HG03064 (cell line): ENCODE results near the gene GBE1.
"Not testable (repeated sequence)": the region's sequence is repeated elsewhere in the genome, so short reads cannot be mapped to it uniquely, and the experiment has no call there.

Experiments
- ATAC-seq: cut with Tn5 transposase; IDR thresholded peaks from one replicate; pipeline ENCODE4 v1.9.1; 2021; ENCODE audit warnings: low read depth; ENCODE audit not compliant: unreplicated experiment

GBE1 gene

DNA sequence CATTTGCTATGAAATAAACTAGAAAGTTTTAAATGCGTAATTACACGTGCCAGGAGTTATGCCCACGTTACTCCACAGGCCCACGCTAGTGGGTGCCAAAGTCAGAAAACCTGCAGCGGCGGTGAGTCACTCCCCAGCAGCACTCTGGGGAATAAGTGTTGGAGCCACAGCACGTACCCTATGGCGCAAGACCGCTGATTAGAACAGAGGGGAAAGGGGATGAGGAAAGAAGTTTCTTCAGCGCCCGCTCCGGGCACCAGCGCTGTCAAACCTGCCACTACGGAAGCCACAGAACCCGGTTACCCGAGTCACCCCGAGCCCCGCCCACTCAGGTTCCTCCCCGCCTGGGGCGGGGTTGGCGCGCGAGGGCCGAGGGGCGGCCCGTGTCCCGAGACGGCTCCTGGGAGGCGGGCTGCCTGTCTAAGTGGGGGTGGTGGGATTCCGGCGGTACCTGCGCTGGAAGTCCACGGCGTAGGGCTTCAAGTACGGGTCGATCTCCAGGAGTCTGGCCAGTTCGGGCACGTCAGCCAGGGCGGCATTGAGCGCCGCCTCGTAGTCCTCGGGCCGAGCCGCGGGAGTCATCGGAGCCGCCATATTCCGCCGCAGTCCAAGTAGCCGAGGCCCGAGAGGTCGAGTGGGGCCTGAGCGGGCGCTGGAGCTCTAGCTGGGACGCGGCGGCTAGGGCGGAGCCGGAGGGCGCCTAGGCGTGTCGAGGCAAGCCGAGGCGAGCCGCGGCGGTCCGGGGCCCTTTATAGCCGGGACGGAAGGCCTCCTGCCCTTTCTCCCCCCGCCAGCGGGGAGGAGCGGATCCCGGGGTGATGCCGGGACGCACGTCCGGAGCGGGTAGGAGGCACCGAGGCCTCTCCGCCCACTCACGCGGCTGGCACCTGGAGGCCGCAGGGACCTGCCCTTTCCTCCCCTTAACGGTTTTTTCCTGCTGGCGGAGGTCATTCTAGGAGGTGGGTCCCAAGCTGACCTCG is at the start of gene GBE1:
GBE1 (minus strand) TSS at position 722 of the 980 bp plus-strand sequence; CDS start at position 594, 128 bp downstream.
- ATAC-seq, result peak; percentile 88

DNA sequence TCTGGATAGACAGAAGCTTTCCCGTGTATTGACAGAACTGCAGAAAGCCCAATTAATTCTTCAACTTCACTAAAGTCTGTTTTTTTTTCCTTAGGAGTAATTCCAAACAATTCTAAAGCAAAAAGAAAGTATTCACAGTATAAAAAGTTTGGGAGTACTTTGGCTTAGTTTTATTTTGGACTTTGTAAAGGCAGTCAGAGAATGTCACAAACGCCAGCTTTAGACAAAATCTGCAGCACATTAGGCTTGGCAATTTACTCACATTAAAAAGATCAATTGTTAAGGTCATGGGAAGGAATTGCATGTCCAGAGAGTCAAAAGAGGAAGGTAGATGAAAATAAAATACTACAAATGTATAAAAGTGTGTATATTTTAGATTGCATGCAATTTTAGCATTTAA is 47.5 kb upstream of the GBE1 start:
- no peak for ATAC-seq

DNA sequence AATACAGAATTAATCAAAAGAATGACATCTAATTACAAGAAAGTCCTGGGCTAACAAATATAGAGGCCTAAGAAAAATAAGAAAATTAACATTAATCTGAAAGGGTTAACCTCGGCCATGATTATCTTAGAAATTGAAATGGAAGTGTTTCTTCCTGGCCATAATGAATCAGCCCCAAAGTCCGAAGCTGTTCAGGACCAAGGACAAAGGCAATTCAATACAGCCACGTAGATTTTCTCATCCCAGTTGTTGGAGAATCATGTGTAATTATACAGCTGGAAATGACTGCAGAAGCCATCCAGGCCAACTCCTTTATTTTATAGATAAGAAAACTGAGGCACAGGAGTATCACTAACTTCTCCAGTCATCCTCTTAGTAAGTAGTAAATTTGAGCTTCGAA is 38.0 kb upstream of the GBE1 start:
- ATAC-seq, result no peak

DNA sequence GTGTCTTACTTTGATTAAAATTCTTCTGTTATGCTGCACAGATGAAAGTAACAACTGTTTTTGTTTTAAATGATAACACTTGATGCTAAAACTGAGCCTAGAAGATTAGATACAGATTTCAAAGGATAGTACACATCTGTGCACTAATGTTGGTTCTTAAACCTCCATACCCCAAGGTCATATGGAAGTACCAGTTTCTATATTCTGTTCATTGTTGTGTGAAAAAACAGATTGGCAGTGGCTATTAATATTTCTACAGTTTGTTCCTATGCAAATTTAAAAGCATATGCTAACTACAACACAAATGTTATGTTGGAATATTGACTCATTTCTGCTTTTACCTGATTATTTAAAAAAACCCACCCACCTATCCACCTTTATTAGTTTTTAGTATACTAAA is 32.0 kb upstream of the GBE1 start:
- no peak for ATAC-seq

DNA sequence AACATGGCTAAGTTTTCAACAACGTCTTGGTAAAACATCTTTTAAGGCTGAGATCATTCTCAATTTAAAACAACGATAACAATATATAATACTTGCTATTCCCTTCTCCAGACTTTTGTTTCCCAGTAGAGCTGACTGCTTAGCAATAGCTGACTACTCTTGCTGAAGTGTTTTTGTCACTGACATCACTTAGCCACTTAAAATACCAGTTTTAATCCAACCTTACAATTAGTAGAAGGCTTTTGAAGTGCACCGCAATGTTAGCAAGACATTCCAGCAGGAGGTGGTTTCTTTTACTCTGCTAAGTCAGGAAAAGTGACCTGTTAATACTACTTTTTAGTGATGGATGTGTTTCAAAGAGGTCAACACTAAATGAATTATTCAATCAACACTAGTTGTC is 28.7 kb upstream of the GBE1 start:
- ATAC-seq, result no peak

DNA sequence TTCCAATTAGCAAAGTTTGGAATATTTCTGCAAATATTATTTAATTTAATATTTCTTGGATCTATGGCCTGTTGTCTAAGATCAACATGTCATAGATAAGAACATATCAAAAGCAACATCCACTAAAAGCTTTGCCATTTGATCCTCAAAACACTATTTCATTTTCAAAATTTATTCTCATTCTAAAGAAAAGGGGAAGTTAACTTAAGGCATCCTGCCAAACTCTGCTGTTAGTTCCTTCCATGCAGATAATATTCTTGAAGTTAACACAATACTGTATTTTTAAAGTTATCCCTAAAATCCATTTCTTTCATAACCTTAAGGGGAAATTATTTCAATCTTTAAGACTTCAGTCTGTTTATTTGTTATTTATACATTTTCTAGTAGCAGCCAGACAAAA is 28.2 kb upstream of the GBE1 start:
- no peak for ATAC-seq

DNA sequence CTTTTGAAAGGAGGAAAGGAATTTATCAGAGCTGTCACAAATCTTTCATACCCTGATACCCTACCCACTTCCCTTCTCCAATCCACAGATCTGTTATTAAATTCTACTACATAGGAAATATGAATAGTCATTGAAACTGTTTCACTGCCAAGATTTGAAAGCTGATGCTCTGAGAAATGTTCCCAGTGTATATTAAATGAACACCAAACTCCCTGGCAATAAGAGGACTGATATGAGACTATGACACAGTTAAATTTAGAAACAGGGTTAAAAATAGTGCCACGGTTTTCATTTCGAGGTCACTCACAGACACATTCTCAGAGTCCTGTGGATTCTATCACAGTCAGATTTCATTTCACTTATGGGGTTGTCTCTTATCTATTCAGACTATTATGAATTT is 27.2 kb upstream of the GBE1 start:
- ATAC-seq, result peak; percentile 76

DNA sequence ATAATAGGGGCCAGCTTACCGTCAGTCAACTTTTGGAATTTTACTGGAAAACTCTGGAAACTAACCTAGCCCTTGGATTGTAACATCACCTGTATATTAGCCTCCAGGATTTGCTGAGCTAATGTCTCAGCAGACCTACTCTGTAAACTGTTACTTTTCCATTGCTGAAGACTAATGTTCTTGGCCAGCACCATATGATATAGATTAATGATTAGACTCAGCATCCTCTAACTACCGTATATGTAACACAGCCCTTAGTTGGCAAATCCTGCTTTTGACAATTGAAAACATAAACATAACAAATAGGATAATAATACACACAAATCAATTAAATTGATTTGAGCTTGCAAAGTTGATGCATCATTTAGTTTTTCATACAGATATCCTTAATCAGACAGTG is 26.6 kb upstream of the GBE1 start:
- no peak for ATAC-seq

DNA sequence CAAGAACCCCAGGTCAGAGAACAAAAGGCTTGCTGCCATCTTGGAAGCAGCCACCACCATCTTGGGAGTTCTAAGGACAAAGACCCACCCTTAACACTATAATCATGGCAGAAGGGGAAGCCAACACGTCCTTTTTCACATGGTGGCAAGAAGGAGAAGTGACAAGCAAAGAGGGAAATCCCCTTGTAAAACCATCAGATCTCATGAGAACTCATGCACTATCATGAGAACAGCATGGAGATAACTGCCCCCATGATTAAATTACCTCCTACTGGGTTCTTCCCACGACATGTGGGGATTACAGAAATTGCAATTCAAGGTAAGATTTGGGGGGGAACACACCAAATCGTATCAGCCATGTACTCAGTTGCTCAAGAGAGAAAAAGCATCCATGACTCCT is 21.1 kb upstream of the GBE1 start:
- ATAC-seq, result no peak

DNA sequence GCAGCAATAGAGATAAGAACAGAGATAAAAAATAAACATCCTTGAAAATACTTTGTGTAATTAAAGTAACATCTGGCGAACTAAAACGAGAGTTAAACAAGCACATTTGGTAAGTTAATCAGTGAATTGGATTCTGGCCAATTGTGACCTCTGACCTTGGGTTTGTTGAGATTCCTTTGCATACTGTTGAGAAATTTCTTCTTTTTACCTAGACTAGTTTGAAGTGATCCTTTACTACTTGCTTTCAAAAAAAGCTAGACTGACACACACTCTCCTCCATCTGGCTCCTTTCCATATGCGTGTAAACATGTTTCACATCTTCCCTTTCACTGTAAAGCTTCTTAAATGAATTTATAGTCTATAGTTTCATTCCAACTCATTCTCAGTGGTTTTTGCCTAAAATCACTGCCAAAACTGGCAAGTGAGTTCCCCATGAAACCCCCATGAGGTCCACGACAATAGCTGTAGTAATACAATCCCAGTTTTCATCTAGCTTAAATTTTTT is 17.3 kb upstream of the GBE1 start:
- ATAC-seq, result no peak

DNA sequence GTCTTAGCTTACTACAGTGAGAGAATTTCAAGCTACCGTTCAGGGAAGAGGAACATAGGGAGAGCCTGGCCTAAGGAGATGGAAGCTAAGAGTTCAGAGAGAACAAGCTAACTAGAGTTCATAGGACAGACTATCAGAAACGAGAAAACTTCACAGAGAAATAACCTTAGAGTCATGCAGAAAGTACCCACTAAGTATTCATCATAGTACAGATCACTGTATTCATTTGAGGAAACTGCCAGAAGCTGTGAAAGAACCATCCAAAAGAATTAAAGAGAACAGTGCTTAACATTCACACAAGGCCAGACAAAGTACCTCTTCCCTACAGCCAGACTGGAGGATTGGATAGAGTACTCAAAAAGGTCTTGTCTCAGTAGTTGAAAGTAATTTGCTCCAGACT is 15.2 kb upstream of the GBE1 start:
- ATAC-seq, result no peak

DNA sequence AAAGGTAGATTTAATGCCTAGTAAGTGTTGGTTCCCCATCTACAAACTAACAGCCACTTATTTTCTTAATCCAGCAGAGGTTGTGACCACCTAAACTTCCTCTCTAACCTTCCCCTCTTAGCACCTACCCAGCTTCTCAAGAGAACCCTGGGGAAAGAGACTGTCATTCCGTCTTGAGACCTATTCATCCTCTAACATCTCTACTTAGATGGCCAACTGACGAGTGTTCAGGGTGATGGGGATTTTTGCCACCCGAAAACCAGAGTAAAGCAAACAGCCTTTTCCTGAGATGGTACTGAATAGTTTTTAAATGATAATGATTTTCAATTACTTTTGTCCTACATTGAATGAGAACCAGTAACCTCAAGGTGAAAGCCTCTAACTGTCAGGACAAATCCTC is 9.3 kb upstream of the GBE1 start:
- no peak for ATAC-seq

DNA sequence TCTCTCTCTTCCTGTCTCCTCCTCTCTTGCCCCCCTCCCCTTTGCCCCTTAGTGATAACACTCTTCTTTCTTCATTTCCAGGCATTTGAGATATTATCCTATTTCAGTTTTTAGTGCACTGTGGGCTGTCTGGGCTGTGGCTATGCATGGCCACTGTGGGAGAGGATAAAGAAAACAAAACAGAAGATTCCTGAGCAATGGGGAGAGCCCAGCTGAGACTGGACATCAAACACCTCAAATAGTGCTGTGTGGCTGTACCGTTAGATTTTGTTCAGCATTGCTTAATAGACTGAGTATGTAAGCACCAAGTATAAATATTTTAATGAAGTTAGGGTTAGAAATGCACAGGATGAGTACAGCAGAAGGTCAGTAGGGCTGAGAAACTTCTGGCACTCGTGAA is 7.9 kb upstream of the GBE1 start:
- ATAC-seq, result no peak

DNA sequence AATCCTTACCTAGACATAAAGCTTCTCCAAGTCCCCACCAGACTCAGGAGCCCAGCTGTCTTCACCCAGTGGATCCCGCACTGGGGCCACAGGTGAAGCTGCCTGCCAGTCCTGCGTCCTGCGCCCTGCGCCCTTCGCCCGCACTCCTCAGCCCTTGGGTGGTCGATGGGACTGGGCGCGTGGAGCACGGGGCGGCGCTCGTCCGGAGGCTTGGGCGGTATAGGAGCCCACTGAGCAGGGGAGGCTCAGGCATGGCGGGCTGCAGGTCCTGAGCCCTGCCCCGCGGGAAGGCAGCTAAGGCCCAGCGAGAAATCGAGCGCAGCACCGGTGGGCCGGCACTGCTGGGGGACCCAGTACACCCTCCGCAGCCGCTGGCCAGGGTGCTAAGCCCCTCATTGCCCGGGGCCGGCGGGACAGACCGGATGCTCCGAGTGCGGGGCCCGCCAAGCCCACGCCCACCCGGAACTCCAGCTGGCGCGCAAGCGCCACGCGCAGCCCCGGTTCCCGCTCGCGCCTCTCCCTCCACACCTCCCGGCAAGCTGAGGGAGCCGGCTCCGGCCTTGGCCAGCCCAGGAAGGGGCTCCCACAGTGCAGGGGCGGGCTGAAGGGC is 5.9 kb upstream of the GBE1 start:
- ATAC-seq, result not testable (repeated sequence)

DNA sequence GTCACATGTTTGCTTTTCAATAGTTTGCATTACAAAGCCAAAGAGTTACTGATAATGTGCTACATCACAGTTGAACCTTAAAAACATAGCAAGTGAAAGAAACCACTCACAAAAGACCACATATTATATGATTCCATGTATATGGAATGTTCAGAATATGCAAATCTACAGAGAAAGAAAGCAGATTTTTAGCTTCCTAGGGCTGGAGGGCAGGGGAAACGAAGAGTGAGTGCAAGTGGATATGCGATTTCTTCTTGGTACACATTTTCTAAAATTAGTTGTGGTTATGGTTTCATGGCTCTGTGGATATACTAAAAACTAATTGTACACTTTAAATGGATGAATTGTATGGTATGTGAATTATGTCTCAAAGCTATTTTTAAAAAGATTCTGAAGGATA is 4.0 kb upstream of the GBE1 start:
- no peak for ATAC-seq

DNA sequence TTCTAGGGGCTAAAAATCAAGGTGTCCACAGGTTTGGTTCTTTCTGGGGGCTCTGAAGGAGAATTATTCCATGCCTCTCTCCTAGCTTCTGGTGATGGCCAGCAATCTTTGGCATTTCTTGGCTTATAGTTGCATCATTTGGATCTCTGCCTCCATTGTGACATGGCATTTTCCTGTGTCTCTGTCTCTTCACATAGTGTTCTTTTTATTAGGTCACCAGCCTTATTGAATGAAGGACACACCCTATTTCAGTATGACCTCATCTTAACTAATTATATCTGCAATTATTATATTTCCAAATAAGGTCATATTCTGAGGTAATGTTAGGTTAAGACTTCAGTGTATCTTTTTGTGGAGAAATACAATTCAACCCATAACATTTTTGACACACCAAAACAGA is 3.2 kb upstream of the GBE1 start:
- no peak for ATAC-seq

DNA sequence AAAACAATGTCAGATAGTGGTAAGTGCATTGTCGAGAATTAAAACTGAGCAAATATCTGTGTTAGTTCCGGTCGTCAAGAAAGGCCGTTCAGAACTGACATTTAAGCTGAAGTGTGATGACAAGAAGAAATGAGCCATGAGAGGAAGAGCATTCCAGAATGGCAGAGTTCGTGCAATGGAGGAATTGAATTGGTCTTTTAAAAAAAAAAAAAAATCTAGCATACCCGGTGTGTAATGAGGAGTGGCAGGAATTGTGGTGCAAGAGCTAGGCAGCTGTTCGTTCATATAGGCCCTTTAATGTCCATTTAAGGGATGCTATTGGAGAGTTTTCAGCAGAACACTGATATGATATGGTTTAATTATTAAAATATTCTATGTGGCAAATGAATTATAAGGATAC is 2.6 kb upstream of the GBE1 start:
- no peak for ATAC-seq

DNA sequence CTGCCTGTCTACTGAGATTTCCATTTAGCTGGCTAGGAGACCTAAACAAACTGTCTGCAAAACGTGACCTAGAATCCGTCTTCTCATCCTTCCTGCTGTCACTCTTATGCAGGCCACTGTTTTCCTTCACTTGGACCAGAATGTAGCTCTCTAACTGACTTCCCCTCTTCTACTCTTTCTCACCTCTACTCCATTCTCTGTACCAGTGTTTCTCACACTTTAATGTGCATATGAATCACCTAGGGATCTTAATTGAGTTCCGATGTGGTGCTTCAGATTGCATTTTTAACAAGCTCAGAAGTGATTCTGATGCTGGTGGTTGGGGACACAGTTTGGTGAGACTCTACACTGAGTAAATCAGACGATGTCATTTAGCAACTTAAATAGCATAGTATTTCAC is 1.6 kb upstream of the GBE1 start:
- ATAC-seq, result no peak

DNA sequence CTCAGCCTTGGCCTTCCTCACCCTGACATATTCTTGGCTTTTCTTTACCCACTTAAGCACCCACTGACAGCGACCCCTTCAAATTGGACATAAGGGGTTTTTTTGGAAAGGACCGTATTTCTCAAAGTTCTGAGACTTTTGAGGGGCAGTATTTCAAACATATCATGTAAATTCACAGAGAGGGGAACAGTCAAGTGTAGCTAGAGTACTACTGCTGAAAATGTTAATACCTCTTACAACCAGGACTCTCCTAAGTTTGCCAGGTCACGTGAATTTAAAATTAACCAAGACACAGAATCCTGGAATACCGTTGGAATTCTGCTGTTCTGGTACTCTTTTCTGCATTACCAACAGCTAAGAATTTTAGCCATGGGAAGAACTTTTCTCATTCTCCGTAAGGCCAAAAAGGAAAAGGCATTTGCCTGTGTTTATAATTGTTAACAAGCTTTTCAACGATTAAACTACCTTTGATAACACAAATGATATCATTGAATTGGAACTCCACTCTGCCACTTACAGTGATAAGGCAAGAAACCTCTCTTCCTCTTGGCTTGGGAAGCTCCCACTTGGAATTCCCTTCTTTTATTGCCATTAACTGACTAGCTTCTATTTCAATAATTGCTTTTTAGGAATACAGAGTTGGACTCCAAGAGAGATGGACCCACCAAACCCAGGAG is 597 bp upstream of the GBE1 start:
- no peak for ATAC-seq

DNA sequence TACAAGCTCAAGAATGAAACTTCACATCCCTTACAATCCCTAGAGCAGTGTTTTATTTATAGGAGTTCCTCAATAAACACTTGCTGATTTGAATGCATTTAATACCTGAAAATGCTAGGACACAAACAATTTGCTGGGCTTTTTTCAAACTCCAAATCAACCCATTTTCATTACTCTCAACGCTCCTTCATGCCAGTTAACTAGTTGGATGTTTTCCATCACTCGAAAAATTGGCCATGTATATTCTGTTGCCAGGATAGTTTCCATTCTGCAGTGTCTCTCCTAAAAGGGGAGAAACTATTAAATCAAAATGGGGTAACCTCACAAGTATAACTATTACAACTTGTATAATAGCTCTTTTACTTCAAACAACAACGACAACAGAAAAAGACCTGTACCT is 1.2 kb downstream of the GBE1 start:
- no peak for ATAC-seq

DNA sequence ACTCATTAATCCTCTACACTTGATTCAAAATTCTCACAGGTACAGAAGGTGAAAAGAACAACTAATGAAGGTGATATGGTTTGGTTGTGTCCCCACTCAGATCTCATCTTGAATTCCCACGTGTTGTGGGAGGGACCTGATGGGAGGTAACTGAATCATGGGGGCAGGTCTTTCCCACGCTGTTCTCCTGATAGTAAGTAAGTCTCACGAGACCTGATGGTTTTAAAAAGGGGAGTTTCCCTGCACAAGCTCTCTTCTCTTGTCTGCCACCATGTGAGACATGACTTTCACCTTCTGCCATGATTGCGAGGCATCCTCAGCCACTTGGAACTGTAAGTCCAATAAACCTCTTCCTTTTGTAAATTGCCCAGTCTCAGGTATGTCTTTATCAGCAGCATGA is 2.7 kb downstream of the GBE1 start:
- ATAC-seq, result not testable (repeated sequence)
